H1 (cell line): ENCODE data around the gene ARHGAP15. TPM values are rescaled to one million over a fixed set of nuclear protein-coding genes. Genes with fewer than 3 reads are reported as not detected.

Source experiments
- CTCF ChIA-PET: fragments of 300-600 bp; sonication (Branson Sonifier 250); formaldehyde crosslinking; loops from one replicate; lab custom pipeline; 2021; ENCODE audit not compliant: partially characterized antibody; lab: Charles Lee
- POLR2A ChIA-PET: fragments of 300-600 bp; sonication (Branson Sonifier 250); formaldehyde crosslinking; loops from one replicate; lab custom pipeline; 2021; ENCODE audit warnings: inconsistent platforms; ENCODE audit not compliant: partially characterized antibody; lab: Charles Lee
- DNase-seq, 2 experiments: peaks; one replicate each; pipeline versions ENCODE4 v3.0.0 to v3.0.0-alpha.2; 2010 to 2022; ENCODE audit warnings: low spot score in 2 of 2, low read depth in 1 of 2, mixed read lengths in 1 of 2
- FAIRE-seq: peaks from 2 replicates; lab custom pipeline; 2011; peaks lifted over from hg19 to GRCh38; lab: Jason Lieb, UNC
- H2AFZ ChIP-seq: 2 replicates; pipeline ENCODE4 v1.8.1; 2012; ENCODE audit warnings: low read length, inconsistent platforms
- H2AK5ac ChIP-seq: 2 replicates; pipeline ENCODE4 v1.6.1; 2013; ENCODE audit warnings: low read depth, low read length
- H2BK120ac ChIP-seq: replicated peaks from 2 replicates; pipeline ENCODE3; 2013; ENCODE audit warnings: low read depth, low read length, inconsistent platforms
- H2BK12ac ChIP-seq: 2 replicates; pipeline ENCODE4 v1.6.1; 2013; ENCODE audit warnings: low read depth, low read length
- H2BK15ac ChIP-seq: 2 replicates; pipeline ENCODE4 v1.6.1; 2013; ENCODE audit warnings: low read length
- H2BK20ac ChIP-seq: 2 replicates; pipeline ENCODE4 v1.6.1; 2013; ENCODE audit warnings: low read length
- H2BK5ac ChIP-seq: 2 replicates; pipeline ENCODE4 v1.6.1; 2013; ENCODE audit warnings: low read depth, low read length
- H3K14ac ChIP-seq: 2 replicates; pipeline ENCODE4 v1.6.1; 2013; ENCODE audit warnings: inconsistent platforms; ENCODE audit not compliant: insufficient read length
- H3K18ac ChIP-seq: 2 replicates; pipeline ENCODE4 v1.6.1; 2013; ENCODE audit warnings: low read length; ENCODE audit errors: extremely low read depth
- H3K23ac ChIP-seq: 2 replicates; pipeline ENCODE4 v1.6.1; 2013; ENCODE audit warnings: inconsistent platforms; ENCODE audit not compliant: insufficient read length
- H3K23me2 ChIP-seq: 2 replicates; pipeline ENCODE4 v1.6.1; 2013; ENCODE audit warnings: low read depth, low read length
- H3K27ac ChIP-seq: 2 replicates; pipeline ENCODE4 v1.6.1; 2011; ENCODE audit warnings: low read depth, low read length, inconsistent platforms
- H3K27me3 ChIP-seq, 4 experiments: replicated peaks in 1 of 4; 1 replicate in 1 of 4; 2 replicates in 3 of 4; pipeline versions ENCODE4 v1.6.1 to v1.8.1; 2011 to 2013; ENCODE audit warnings: low read length in 3 of 4, mild to moderate bottlenecking in 3 of 4, inconsistent platforms in 2 of 4, mixed read lengths in 2 of 4, moderate library complexity in 1 of 4; ENCODE audit not compliant: control insufficient read depth in 3 of 4, insufficient read depth in 3 of 4; ENCODE audit errors: extremely low read depth in 1 of 4
- H3K36me3 ChIP-seq, 4 experiments: 2 replicates each; pipeline versions ENCODE4 v1.6.1 to v1.8.1; 2011 to 2013; ENCODE audit warnings: mild to moderate bottlenecking in 4 of 4, low read length in 3 of 4, moderate library complexity in 2 of 4, control low read depth in 1 of 4, inconsistent platforms in 1 of 4; ENCODE audit not compliant: insufficient read depth in 4 of 4, control insufficient read depth in 2 of 4
- H3K4ac ChIP-seq: replicated peaks from 2 replicates; pipeline ENCODE3; 2013; ENCODE audit warnings: low read length, low read depth, mixed read lengths, inconsistent platforms; ENCODE audit not compliant: insufficient read length
- H3K4me1 ChIP-seq, 4 experiments: replicated peaks in 1 of 4; 1 replicate in 1 of 4; 2 replicates in 3 of 4; pipeline versions ENCODE4 v1.6.1 to v1.8.1; 2011 to 2013; ENCODE audit warnings: low read length in 3 of 4, inconsistent platforms in 2 of 4, mixed read lengths in 1 of 4; ENCODE audit not compliant: insufficient read depth in 4 of 4, control insufficient read depth in 3 of 4
- H3K4me2 ChIP-seq, 2 experiments: 2 replicates each; pipeline versions ENCODE4 v1.6.1 to v1.8.1; 2011 to 2013; ENCODE audit warnings: low read depth in 2 of 2, low read length in 2 of 2, control low read depth in 1 of 2, inconsistent platforms in 1 of 2, mild to moderate bottlenecking in 1 of 2; ENCODE audit not compliant: insufficient read depth in 1 of 2
- H3K4me3 ChIP-seq, 4 experiments: fragments of 200-600, 300-600 bp in 1 of 4; sonication (generic), shearing (Covaris generic), sonication (Bioruptor Twin) in 1 of 4; 2 replicates each; pipeline versions ENCODE4 v1.5.1 to v1.8.1; 2011 to 2016; ENCODE audit warnings: low read length in 4 of 4, low read depth in 3 of 4, control low read depth in 2 of 4, inconsistent platforms in 2 of 4, mild to moderate bottlenecking in 2 of 4, mixed read lengths in 1 of 4, moderate library complexity in 1 of 4; ENCODE audit not compliant: insufficient read depth in 2 of 4; ENCODE audit errors: extremely low read depth in 1 of 4
- H3K56ac ChIP-seq: replicated peaks from 2 replicates; pipeline ENCODE3; 2013; ENCODE audit warnings: low read depth, mild to moderate bottlenecking, mixed read lengths, low read length, inconsistent platforms; ENCODE audit not compliant: insufficient read length
- H3K79me1 ChIP-seq: 2 replicates; pipeline ENCODE4 v1.6.1; 2013; ENCODE audit warnings: low read depth, low read length, control low read depth
- H3K79me2 ChIP-seq, 2 experiments: 2 replicates each; pipeline versions ENCODE4 v1.6.1 to v1.8.1; 2012 to 2013; ENCODE audit warnings: low read length in 2 of 2, mild to moderate bottlenecking in 2 of 2, inconsistent platforms in 1 of 2; ENCODE audit not compliant: insufficient read depth in 2 of 2, control insufficient read depth in 1 of 2
- H3K9ac ChIP-seq, 4 experiments: replicated peaks in 1 of 4; 1 replicate in 1 of 4; 2 replicates in 3 of 4; pipeline versions ENCODE4 v1.6.1 to v1.8.1; 2011 to 2013; ENCODE audit warnings: low read depth in 3 of 4, low read length in 3 of 4, control low read depth in 2 of 4, mild to moderate bottlenecking in 2 of 4, moderate library complexity in 2 of 4, inconsistent platforms in 1 of 4; ENCODE audit errors: extremely low read depth in 1 of 4
- H3K9me3 ChIP-seq, 2 experiments: 2 replicates each; pipeline versions ENCODE4 v1.6.1 to v1.8.1; 2012 to 2013; ENCODE audit warnings: mild to moderate bottlenecking in 2 of 2, moderate library complexity in 2 of 2, control low read depth in 1 of 2, inconsistent platforms in 1 of 2, low read depth in 1 of 2, low read length in 1 of 2, mixed read lengths in 1 of 2; ENCODE audit not compliant: insufficient read depth in 2 of 2
- H4K20me1 ChIP-seq, 2 experiments: replicated peaks in 1 of 2; 2 replicates each; pipeline versions ENCODE3 to v1.8.1; 2011 to 2013; ENCODE audit warnings: inconsistent platforms in 2 of 2, low read length in 2 of 2, mild to moderate bottlenecking in 1 of 2; ENCODE audit not compliant: insufficient read depth in 2 of 2, control insufficient read depth in 1 of 2
- H4K5ac ChIP-seq: 2 replicates; pipeline ENCODE4 v1.6.1; 2013; ENCODE audit warnings: low read length, low read depth, mixed read lengths, inconsistent platforms; ENCODE audit not compliant: insufficient read length
- H4K8ac ChIP-seq: 2 replicates; pipeline ENCODE4 v1.8.0; 2013; ENCODE audit warnings: mild to moderate bottlenecking, moderate library complexity, low read length, inconsistent platforms; ENCODE audit not compliant: insufficient read depth; ENCODE audit errors: extremely low read depth
- H4K91ac ChIP-seq: replicated peaks from 2 replicates; pipeline ENCODE3; 2013; ENCODE audit warnings: low read length, mixed read lengths, inconsistent platforms; ENCODE audit not compliant: insufficient read length
- GABPA ChIP-seq: IDR thresholded peaks from 2 replicates; pipeline ENCODE4 v1.6.1; 2011; ENCODE audit warnings: mild to moderate bottlenecking, low read length, moderate library complexity, borderline replicate concordance; ENCODE audit not compliant: insufficient read depth
- NRF1 ChIP-seq: IDR thresholded peaks from 2 replicates; pipeline ENCODE4 v1.6.1; 2011; ENCODE audit warnings: mild to moderate bottlenecking, low read depth, low read length, improper control_type of control experiment
- POU5F1 ChIP-seq: IDR thresholded peaks from 2 replicates; pipeline ENCODE4 v1.6.1; 2011; ENCODE audit warnings: low read depth, mild to moderate bottlenecking, low read length, moderate library complexity
- RBBP5 ChIP-seq: IDR thresholded peaks from 2 replicates; pipeline ENCODE4 v1.7.1; 2012; ENCODE audit warnings: low read depth, mild to moderate bottlenecking, inconsistent platforms, low read length, moderate library complexity, borderline replicate concordance
- SIN3A ChIP-seq, 2 experiments: IDR thresholded peaks in 1 of 2; conservative IDR thresholded peaks in 1 of 2; 2 replicates each; pipeline ENCODE4 v1.6.1; 2011 to 2012; ENCODE audit warnings: low read length in 2 of 2, improper control_type of control experiment in 1 of 2, low read depth in 1 of 2, mild to moderate bottlenecking in 1 of 2
- SP4 ChIP-seq: IDR thresholded peaks from 2 replicates; pipeline ENCODE4 v1.6.1; 2012; ENCODE audit warnings: low read length, inconsistent platforms
- TAF1 ChIP-seq: IDR thresholded peaks from 2 replicates; pipeline ENCODE4 v1.6.1; 2011; ENCODE audit warnings: mild to moderate bottlenecking, low read depth, low read length
- TAF7 ChIP-seq: optimal IDR thresholded peaks from 2 replicates; pipeline ENCODE3; 2011; ENCODE audit warnings: low read depth, mild to moderate bottlenecking, inconsistent platforms, low read length, moderate library complexity, borderline replicate concordance
- TCF12 ChIP-seq: IDR thresholded peaks from 2 replicates; pipeline ENCODE4 v1.6.1; 2011; ENCODE audit warnings: low read depth, mild to moderate bottlenecking, low read length
- USF2 ChIP-seq: IDR thresholded peaks from 2 replicates; pipeline ENCODE4 v1.6.1; 2011; ENCODE audit warnings: low read length, improper control_type of control experiment
- WGBS, 2 experiments: shearing (Covaris generic) in 1 of 2; methylation state at CpG; one replicate each; pipeline versions ENCODE4 v1.1.6 to v1.1.7; 2013 to 2015; ENCODE audit warnings: low lambda C conversion rate in 2 of 2, mixed read lengths in 2 of 2, inconsistent platforms in 1 of 2, low coverage in 1 of 2, missing lambda C conversion rate in 1 of 2; ENCODE audit not compliant: insufficient replicate concordance in 2 of 2, insufficient coverage in 1 of 2, insufficient read length in 1 of 2; ENCODE audit errors: extremely low coverage in 1 of 2, missing lambda C conversion rate in 1 of 2; 5-methylcytosine and 5-hydroxymethylcytosine counted together
- polyA plus RNA-seq, 7 experiments: library from polyadenylated mRNA; depleted of rRNA in 3 of 7; stranded (reverse) in 5 of 7; unstranded in 2 of 7; fragments of >200 nt in 5 of 7; fragments of 200-250 nt in 2 of 7; gene quantifications; 1 replicate in 5 of 7; 2 replicates in 1 of 7; 4 replicates in 1 of 7; pipeline versions ENCODE4 v1.2.1 to v1.2.3, GENCODE V29; 2011 to 2013; ENCODE audit warnings: missing spikeins in 2 of 7, mixed read lengths in 2 of 7
- total RNA-seq: library from RNA; stranded (reverse); fragmentation: NEBNext Ultra II Directional; extraction: Animal tissue kit (Norgen Biotek cat#: 25700); gene quantifications from 2 replicates; pipeline ENCODE4 v1.2.1, GENCODE V29; 2021

ARHGAP15 gene
- total and polyA plus RNA-seq, 2 of the 8 experiments (the other 6 are each of a cell fraction or from before 2014, with no cell fraction given) = not detected

- DNase-seq (no peak), FAIRE-seq (no peak)
- no peak overlapping the region for H2BK20ac ChIP-seq
- no peak overlapping the region for H2BK12ac ChIP-seq
- H3K27me3 ChIP-seq = no peaks in the 10 kb centered on the region
- no peak overlapping the region for H3K18ac ChIP-seq
- H3K4me3 ChIP-seq = no peak overlapping the region
- no peak overlapping the region for H3K4ac ChIP-seq
- no peaks in the 10 kb centered on the region for H3K9me3 ChIP-seq
- no peak overlapping the region for H3K9ac ChIP-seq
- no peak overlapping the region for H2BK15ac ChIP-seq
- no peak overlapping the region for H3K14ac ChIP-seq
- H3K56ac ChIP-seq = no peak overlapping the region
- WGBS, 2 experiments = 91% methylated on average over 4 of the region's 4 CpGs; no CpG with 5 or more reads in 1 of the 2 experiments
- POLR2A ChIA-PET = no interaction called here
- H3K23me2 ChIP-seq = no peaks in the 10 kb centered on the region
- no peak overlapping the region for H3K4me2 ChIP-seq
- H4K8ac ChIP-seq = no peak overlapping the region
- no peaks in the 10 kb centered on the region for H3K36me3 ChIP-seq
- H3K79me1 ChIP-seq = no peaks in the 10 kb centered on the region
- H2AK5ac ChIP-seq = no peak overlapping the region
- no peak overlapping the region for H3K23ac ChIP-seq
- no peaks in the 10 kb centered on the region for H3K79me2 ChIP-seq
- no peak overlapping the region for H4K5ac ChIP-seq
- H4K91ac ChIP-seq = no peak overlapping the region
- H4K20me1 ChIP-seq = no peaks in the 10 kb centered on the region
- no peak overlapping the region for H2BK120ac ChIP-seq
- H3K4me1 ChIP-seq = peaks cover 0 to 3% (median 0%) of the 10 kb centered on the region in 4 experiments; a peak in 1 of 7 replicates
- CTCF ChIA-PET = no interaction called here
- H3K27ac ChIP-seq = no peak overlapping the region
- H2BK5ac ChIP-seq = no peak overlapping the region
- H2AFZ ChIP-seq = no peak overlapping the region
- TF ChIP-seq TAF1 (no peak), SIN3A (conservative IDR thresholded peaks at IDR 0.05 in 1 of 2, IDR thresholded peaks at IDR 0.05 in 1 of 2; ENCODE audit: low read depth in 1 of 2, low read length in 2 of 2) (no peak), RBBP5 (no peak), GABPA (no peak), TCF12 (no peak), NRF1 (no peak), USF2 (no peak), TAF7 (no peak), POU5F1 (no peak), SP4 (no peak)
These were observed 647.5 kb downstream of the ARHGAP15 start for GRCh38 chr2:143776526-143777297.
